Measurements from ENCODE around the gene PSMC4. TPM values are rescaled to one million over a fixed set of nuclear protein-coding genes. Genes with fewer than 3 reads are reported as not detected.
A peak's percentile ranks its signal among the peaks of the same experiment; 100 is the strongest.

Gene PSMC4
- total RNA-seq, result 126 and 199 TPM in 2 replicates

GRCh38 chr19:39970675-39971379 lies at the start of gene PSMC4:
PSMC4 (plus strand) TSS chr19:39971165; CDS start chr19:39971203, 38 bp downstream.
- H3K4me3 ChIP-seq (ENCODE audit: low read depth, low read length), result peak within 1 kb of the TSS; percentile 83
- peak; percentile 79 for TF ChIP-seq CTCF (conservative IDR thresholded peaks at IDR 0.05; ENCODE audit: low read depth, low read length)
- peak; percentile 94 for DNase-seq (ENCODE audit: low read depth)

- no peak for TF ChIP-seq CTCF (conservative IDR thresholded peaks at IDR 0.05; ENCODE audit: low read depth, low read length)
- no peak overlapping the region for H3K4me3 ChIP-seq (ENCODE audit: low read depth, low read length)
- no peak for DNase-seq (ENCODE audit: low read depth)
Measured at GRCh38 chr19:39923862-39924261, 47.1 kb upstream of the PSMC4 start.

- DNase-seq (ENCODE audit: low read depth), result no peak
- no peak for TF ChIP-seq CTCF (conservative IDR thresholded peaks at IDR 0.05; ENCODE audit: low read depth, low read length)
- no peak overlapping the region for H3K4me3 ChIP-seq (ENCODE audit: low read depth, low read length)
Measured at GRCh38 chr19:39924389-39924788, 46.6 kb upstream of the PSMC4 start.

GRCh38 chr19:39924952-39925351 lies 46.0 kb upstream of the PSMC4 start:
- no peak for TF ChIP-seq CTCF (conservative IDR thresholded peaks at IDR 0.05; ENCODE audit: low read depth, low read length)
- no peak for DNase-seq (ENCODE audit: low read depth)
- no peak overlapping the region for H3K4me3 ChIP-seq (ENCODE audit: low read depth, low read length)

GRCh38 chr19:39926170-39926760 lies 44.7 kb upstream of the PSMC4 start:
- DNase-seq (ENCODE audit: low read depth), result no peak
- no peak overlapping the region for H3K4me3 ChIP-seq (ENCODE audit: low read depth, low read length)
- no peak for TF ChIP-seq CTCF (conservative IDR thresholded peaks at IDR 0.05; ENCODE audit: low read depth, low read length)

- H3K4me3 ChIP-seq (ENCODE audit: low read depth, low read length), result no peak overlapping the region
- TF ChIP-seq CTCF (conservative IDR thresholded peaks at IDR 0.05; ENCODE audit: low read depth, low read length), result no peak
- DNase-seq (ENCODE audit: low read depth), result no peak
Measured at GRCh38 chr19:39927076-39927475, 43.9 kb upstream of the PSMC4 start.
